Activated naive CD4-positive, alpha-beta T cell (primary cell): ENCODE measurements around the gene PLA2G4D.

ENCODE experiments used
- DNase-seq, 4 experiments: peaks; one replicate each; lab custom pipeline; 2025; lab: John Stamatoyannopoulos, UW

PLA2G4D gene, protein sequence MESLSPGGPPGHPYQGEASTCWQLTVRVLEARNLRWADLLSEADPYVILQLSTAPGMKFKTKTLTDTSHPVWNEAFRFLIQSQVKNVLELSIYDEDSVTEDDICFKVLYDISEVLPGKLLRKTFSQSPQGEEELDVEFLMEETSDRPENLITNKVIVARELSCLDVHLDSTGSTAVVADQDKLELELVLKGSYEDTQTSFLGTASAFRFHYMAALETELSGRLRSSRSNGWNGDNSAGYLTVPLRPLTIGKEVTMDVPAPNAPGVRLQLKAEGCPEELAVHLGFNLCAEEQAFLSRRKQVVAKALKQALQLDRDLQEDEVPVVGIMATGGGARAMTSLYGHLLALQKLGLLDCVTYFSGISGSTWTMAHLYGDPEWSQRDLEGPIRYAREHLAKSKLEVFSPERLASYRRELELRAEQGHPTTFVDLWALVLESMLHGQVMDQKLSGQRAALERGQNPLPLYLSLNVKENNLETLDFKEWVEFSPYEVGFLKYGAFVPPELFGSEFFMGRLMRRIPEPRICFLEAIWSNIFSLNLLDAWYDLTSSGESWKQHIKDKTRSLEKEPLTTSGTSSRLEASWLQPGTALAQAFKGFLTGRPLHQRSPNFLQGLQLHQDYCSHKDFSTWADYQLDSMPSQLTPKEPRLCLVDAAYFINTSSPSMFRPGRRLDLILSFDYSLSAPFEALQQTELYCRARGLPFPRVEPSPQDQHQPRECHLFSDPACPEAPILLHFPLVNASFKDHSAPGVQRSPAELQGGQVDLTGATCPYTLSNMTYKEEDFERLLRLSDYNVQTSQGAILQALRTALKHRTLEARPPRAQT

GRCh38 chr15:42094512-42094963 lies at the start of gene PLA2G4D:
Gene PLA2G4D, minus strand, starts transcription at chr15:42094562. Its CDS starts 103 bp downstream, at chr15:42094459.
- no peak for DNase-seq

DNA sequence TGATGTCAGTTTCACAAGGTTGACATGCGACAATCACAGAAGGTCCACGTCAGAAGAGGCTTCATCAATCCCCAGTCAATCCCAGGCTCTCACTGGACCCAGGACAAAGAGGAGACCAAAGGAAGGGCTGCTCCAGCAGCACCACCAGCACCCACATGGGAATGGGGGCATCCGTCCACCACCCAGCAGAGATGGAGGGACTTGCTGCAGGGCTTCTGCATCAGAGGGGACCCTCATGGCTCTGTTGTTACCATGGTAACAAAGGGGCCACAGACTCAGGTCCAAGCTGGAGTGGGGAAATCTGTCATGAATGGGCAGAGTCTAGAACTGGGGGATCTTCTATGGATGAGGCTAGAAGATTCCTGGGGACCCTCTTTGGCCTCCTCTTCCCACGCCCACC lies 49.0 kb upstream of the PLA2G4D start:
- no peak for DNase-seq

GRCh38 chr15:42141795-42142667 lies 47.7 kb upstream of the PLA2G4D start:
- no peak for DNase-seq

DNA sequence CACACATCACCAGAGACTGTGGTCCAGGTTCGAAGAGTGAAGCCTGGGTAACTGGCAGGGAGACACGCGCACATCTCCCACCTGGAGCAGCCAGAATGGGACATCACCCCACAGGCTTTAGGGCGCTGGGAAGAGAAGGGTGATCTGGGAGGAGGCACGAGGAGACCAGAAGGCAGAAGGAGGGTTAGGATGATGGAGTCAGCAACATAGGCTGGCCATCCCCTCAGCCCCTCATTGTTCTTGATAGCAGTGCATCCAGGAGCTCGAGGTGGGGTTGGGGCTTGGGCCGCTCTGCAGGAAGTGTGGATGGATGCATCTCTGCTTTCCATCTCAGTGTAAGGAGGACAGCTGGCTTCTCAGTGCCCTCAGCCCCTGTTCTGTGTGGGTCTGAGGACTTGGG lies 46.9 kb upstream of the PLA2G4D start:
- no peak for DNase-seq

- DNase-seq = no peak
Measured at GRCh38 chr15:42140383-42141070, 46.2 kb upstream of the PLA2G4D start.

DNA sequence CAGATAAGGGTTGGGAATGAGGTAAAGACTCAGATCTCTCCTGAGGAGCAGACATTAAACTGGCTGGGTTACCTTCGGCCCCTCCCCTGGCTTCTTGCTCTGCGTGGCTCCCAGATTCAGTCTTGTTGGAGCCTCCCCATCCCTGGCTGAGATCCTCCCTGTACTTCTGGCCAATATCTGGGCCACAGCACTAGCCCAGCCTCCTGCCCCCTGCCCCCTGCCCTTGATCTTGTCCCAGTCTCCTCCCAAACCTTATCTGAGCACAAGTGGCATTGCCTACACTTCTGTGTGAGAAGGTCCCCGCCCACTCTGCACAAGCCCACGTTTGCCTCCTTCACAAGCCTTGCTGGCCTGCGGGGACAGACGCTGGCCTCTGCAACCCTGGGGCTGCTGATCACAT lies 45.2 kb upstream of the PLA2G4D start:
- DNase-seq = no peak

DNA sequence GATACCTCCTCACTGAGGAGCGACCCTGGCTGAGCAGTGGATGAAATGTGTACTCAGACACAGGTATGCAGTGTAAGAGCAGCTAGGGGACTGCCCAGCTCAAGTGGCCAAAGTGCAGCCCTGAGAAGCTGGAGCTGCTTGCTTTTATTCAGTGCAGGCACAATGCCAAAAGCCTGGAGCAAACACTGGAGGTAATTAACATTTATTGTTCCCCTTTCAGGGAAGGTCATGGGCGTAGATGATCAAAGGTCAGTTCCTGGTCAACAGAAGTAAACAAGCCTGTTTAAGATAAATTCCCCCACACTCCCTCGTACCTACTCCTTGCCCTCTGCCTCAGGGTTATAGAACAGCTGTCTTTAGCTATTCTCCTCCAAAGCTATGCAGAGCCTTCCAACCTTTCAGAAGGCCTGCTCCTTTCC lies 44.6 kb upstream of the PLA2G4D start:
- DNase-seq = no peak

GRCh38 chr15:42138411-42138810 lies 44.0 kb upstream of the PLA2G4D start:
- no peak for DNase-seq

DNA sequence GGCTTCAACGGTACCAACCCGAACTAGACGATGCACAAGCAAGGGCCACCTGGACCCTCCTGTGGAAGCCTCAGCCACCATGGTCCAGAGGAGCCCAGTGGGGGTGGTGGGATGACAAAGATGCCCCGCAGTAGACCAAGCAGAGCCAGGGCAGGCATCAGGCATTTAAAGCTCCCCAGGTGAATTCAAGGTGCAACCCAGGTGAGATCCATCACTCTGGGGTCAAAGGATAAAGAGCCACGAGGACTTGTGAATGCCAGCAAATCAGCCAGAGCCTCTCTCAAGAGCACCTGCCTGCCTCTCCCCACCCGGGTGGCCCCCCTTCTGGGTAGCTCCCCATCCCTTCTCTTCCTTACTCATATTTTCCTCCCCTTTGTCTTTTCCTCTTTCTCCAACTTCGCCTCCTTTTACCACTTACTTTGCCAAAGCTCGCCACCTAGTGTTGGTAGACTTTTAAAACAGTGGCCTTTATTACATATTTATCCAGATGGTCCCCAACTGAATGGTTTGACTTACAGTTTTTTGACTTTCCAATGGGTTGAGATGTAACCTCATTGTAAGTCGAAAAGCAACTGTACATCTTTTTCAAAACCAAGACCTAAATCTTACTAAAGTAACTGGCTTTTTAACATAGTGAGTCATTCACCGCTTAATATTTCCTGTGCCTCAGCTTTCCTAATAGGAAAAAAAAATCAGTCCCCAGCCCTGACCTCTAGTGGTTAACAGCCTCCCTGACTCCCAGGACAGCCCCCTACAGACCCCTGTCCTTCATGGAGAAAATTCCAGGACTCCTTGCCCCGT lies 43.3 kb upstream of the PLA2G4D start:
- no peak for DNase-seq

GRCh38 chr15:42136513-42136912 lies 42.2 kb upstream of the PLA2G4D start:
- no peak for DNase-seq

DNA sequence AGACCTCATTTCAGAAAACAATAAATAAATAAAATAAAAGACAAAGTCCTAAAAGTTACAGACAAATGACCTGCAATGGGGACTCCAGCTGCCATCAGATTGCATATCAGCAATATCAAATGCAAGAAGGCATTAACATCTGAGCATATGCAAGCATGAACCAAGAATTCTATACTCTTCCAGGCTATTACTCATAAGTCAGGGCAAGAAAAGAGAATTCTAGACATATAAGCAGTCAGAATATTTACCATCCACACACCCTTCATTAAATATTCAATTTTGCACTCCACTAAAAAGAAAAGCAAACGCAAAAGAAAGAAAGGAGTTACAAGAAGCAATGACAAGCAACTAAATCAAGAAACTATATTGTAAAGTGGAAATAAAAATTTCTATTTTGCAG lies 41.0 kb upstream of the PLA2G4D start:
- DNase-seq = no peak

DNA sequence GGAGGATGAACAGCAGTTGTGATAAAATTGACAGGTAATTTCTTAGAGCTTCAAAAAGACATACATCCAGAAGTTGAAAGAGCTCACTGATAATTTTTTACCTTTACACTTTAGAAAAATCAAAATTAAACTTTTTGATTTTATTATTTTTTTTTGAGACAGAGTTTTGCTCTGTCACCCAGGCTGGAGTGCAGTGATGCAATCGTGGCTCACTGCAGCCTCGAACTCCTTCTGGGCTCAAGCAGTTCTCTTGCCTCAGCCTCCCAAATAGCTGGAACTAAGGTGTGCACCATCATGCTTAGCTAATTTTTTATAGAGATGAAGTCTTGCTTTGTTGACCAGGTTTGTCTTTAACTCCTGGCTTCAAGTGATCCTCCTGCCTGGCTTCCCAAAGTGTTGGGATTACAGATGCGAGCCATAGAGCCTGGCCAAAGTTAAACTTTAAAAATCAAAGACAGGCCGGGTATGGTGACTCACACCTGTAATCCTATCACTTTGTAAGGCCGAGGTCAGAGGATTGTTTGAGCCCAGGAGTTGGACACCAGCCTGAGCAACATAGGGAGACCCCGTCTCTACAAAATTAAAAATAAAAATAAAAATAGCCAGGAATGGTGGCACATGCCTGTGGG lies 40.4 kb upstream of the PLA2G4D start:
- no peak for DNase-seq

GRCh38 chr15:42133886-42134502 lies 39.6 kb upstream of the PLA2G4D start:
- DNase-seq = peak in 2 of 4 experiments; percentile 22 to 24

- DNase-seq = no peak
Measured at GRCh38 chr15:42133356-42133755, 39.0 kb upstream of the PLA2G4D start.

DNA sequence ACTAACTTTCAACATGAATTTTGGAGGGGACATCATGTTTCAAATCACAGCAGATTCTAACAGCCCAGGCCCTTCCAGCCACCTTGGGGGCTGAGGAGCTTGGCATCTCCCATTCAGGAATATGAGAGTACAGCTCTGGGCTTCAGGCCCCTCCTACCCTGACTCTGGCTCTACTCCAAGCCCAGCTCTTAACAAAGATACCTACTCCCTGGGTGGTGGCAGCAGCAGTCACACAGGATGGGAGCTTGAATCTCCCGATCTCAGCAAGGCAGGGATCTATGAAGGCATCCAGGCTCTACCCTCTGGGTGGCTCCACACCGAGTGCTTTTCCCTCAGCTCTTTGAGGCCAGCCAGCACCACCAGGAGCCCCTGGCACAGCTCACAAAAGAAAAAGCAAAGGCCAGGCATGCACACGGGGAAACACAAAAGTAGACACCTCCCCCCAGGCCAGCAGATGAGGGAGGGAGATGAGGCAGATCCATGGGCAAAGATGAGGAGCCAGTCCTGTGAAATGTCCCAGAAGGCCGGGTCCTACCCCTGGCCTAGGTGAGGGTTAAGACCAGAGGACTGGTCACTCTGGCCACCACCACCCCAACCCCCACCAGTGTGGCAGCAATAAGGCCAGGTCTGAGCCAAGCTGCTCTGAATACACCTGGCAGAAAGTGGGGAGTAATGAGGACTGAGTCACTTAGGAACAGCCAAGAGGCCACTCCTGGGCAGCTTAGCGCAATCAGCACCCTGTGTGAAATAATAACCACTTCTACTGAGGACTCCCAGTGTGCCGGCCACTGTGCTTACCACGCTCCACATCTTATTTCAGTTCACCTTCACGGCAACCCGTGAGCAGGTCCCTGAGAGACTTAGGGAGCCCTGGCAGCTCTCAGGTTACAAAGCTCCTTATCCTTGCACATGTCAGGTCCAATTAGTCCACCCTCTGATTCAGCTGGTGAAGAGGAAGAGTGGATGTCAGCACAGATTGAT lies 37.8 kb upstream of the PLA2G4D start:
- no peak for DNase-seq

DNA sequence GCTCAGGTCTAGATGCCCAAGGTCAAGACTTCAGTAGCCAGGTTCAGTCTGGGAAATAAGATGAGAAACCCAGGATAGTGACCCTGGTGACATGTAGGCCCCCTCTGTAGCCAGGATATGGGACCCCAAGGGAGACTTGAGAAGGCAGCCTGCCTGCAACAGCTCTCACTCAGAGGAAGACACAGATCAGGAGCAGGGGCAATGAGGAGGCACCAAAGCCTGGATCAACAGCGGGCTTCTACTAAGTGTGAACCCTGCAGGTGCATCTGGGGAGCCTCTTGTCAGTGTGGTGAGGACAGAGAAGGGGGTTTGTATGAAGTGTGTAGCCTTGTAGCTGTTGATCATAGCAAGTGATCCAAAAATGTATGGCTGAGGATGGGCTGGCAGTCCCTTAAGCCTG lies 36.6 kb upstream of the PLA2G4D start:
- no peak for DNase-seq

DNA sequence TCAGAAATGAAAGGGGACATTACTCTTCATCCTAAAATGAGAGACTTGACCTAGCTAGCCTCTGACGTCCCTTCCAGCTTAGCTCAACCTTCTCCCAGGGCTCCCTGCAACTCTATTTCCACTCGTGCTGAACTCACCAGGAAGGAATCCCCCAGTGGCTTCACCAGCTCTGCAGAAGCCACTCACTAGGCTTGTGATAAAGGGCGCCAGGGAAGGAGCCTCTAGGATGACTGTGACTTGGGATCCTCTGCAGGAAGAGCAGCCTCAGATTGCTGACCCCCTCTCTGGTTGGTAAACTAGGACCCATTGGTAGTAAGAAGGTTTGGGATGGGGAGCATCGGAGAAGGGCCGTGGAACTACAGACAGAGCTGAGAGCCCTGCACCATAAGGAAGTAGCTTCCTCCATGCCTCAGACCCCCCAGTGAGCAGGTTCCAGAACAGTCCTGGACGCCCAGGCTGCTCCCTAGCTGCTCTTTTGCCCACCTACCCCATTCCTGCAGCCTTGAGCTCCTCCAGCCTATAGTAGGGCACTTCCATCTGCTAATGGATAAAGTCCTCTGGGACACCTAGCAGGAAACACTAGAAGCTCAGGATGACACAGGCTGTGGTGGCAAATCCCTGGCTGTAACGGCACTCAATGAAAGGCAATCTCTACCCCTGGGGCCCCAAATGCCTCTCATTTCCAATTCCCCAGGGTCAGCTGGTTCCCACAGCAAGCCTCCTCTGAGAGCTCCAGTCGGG lies 36.1 kb upstream of the PLA2G4D start:
- DNase-seq = no peak

DNA sequence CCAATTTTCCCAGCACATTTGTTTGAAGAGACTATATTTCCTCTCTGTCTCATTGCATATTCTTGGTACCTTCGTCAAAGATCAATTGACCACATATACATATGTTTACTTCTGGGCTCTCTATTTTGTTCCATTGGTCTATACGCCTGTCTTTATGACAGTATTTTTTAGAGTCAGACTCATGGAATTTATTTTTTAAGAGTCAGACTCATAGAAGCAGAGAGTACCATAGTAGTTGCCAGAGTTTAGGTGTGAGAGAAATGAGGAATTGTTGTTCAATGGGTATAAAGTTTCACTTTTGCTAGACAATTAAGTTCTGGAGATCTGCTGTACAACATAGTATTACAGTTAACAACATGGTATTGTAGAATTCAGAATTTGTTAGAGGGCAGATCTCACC lies 35.0 kb upstream of the PLA2G4D start:
- no peak for DNase-seq
